GM12872 (cell line): ENCODE data around the gene TUBA4B.

Experiments used
- TF ChIP-seq, protein P1 (sequence below): IDR thresholded peaks from 3 replicates; pipeline ENCODE4 v1.5.1; 2011; ENCODE audit warnings: low read depth, mild to moderate bottlenecking, low read length, moderate library complexity; ENCODE audit not compliant: insufficient read depth

TUBA4B gene

DNA sequence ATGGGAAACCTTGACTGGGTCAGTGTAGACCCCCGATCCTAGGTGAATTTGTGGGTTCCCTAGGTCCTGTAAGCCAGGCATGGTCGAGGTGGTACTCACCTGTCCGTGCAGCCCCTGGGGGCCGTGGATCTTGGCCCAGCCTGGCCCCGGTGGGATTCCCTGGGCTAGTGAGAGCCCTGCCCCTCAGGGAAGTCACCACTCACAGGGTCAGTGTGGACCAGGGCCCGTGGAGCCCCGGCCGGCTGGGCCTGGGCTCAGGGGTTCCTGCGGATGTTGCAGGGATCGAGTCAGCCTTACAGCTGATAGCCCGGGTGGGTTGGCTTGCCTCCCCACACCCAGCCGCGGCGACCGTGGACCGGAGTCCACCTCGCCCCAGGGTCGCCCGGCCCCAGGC, 24.1 kb upstream of the TUBA4B start:
- TF ChIP-seq, protein P1, sequence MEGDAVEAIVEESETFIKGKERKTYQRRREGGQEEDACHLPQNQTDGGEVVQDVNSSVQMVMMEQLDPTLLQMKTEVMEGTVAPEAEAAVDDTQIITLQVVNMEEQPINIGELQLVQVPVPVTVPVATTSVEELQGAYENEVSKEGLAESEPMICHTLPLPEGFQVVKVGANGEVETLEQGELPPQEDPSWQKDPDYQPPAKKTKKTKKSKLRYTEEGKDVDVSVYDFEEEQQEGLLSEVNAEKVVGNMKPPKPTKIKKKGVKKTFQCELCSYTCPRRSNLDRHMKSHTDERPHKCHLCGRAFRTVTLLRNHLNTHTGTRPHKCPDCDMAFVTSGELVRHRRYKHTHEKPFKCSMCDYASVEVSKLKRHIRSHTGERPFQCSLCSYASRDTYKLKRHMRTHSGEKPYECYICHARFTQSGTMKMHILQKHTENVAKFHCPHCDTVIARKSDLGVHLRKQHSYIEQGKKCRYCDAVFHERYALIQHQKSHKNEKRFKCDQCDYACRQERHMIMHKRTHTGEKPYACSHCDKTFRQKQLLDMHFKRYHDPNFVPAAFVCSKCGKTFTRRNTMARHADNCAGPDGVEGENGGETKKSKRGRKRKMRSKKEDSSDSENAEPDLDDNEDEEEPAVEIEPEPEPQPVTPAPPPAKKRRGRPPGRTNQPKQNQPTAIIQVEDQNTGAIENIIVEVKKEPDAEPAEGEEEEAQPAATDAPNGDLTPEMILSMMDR, result no peak

DNA sequence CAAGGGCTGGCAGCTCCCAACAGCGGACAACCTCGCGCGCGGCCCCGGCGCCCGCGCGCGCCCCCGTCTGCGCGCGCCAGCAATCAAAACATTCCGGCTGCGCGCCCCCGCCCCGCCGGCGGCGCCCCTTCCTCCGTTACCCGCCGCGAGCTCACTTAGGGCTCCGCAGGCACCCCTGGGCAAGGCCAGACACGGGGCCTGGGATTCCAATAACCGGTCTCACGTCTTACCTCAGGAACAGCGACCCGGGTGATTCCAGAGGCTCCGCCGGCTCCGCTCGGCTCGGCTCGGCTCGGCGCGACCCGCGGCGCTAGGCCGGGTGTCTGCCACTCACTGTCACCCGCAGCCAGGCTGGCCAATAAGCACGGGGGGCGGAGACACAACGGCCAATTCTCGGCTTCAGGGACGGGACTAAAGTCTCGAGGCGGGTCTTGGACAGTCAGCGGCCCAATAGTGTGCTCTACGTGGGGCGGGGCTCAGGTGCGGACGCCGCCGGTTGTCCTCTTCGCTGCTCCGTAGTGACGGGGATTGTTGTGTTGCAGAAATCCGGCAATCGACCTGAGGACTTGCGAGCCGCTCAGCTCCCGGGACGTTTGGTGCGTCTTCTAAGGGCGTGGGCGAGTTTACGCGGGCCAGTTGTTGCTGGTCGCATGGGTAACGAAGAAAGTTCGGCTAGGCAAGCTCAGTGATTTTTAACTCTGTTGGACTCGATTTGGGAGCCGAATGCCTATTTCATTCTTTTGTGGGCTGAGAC, 23.6 kb upstream of the TUBA4B start, which contains the start of the genes ANKZF1 and ATG9A:
Gene ANKZF1 (plus strand): TSS at position 502 of the 754 bp plus-strand sequence. CDS start 452 bp downstream, outside the sequence.
Gene ATG9A (minus strand): TSS at position 332 of the 754 bp plus-strand sequence. CDS start 1,612 bp downstream, outside the sequence.
- TF ChIP-seq, protein P1, result no peak

DNA sequence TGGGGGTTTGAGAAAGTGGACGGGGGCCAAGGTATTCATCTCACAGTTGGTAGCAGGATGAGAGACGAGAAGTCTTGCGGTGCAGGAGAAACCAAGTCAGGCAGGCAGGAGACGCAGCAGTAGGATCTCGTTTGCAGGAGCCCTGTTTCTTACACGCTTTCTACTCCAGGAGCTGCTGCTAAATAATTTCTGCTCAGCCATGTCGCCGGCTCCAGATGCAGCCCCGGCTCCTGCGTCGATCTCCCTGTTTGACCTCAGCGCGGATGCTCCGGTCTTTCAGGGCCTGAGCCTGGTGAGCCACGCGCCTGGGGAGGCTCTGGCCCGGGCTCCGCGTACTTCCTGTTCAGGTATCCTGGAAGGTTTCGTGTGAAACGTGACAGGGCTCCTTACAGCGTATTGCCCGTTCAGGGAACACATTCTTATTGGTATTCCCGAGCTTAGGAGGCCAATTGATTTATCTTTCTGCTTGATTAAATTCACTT, 22.9 kb upstream of the TUBA4B start:
- TF ChIP-seq, protein P1, result no peak

DNA sequence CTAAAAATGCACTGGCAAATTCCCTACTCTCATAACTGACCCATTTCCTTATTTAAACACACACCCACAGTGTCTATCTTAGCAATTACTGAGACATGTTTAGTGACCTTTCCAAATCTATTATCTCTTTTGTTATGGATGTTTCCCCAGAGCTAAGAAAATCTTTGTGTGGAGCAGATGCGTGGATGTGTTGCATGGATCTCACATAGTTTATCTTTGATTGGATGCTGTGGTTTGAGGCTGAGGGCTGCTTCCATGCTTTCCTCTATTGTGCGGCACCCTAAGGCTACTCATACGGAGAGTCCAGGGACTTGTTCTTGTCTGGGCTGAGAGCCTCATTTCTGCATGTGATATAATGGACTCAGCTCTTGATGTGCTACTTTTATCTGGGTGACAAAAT, 18.7 kb upstream of the TUBA4B start:
- TF ChIP-seq, protein P1, result no peak

DNA sequence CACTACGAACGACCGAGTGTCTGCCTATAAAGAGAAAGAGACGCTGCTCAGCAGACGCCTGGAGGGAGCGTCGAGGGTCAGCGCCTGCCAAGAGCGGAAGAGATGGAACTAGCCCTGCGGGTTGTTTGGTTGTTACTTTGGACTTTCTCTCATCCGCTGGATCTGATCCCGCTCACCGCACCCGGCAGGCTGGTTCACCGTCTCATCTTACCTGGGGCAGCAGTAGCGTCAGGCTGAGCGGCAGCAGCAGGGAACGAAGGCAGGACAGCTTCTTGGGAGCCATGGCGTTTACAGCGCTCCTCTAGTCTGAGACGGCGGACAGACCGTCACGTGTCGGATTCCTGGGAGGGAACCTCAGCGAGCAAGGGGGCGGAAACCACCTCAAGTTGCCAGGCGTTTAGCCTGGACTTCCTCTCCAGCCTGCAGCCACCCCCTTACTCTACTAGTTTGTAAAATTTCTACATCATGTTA, 9.7 kb upstream of the TUBA4B start:
- TF ChIP-seq, protein P1, result no peak

DNA sequence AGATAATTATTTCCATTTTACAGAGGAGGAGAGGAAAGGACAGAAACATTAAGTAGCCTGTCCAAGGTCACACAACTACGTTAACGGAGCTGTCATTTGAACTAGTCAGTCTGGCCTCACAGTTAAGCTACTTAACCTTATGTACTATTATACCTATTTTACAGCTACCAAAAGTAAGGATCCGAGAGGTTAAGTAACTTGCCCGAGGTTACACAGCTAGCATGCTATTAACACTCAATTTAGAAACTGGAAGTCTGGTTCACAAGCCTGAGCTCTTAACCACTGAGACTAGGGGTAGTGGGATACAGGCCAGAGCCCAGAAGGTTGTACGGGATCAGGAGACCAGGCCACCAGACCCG, 8.3 kb upstream of the TUBA4B start:
- TF ChIP-seq, protein P1, result no peak

DNA sequence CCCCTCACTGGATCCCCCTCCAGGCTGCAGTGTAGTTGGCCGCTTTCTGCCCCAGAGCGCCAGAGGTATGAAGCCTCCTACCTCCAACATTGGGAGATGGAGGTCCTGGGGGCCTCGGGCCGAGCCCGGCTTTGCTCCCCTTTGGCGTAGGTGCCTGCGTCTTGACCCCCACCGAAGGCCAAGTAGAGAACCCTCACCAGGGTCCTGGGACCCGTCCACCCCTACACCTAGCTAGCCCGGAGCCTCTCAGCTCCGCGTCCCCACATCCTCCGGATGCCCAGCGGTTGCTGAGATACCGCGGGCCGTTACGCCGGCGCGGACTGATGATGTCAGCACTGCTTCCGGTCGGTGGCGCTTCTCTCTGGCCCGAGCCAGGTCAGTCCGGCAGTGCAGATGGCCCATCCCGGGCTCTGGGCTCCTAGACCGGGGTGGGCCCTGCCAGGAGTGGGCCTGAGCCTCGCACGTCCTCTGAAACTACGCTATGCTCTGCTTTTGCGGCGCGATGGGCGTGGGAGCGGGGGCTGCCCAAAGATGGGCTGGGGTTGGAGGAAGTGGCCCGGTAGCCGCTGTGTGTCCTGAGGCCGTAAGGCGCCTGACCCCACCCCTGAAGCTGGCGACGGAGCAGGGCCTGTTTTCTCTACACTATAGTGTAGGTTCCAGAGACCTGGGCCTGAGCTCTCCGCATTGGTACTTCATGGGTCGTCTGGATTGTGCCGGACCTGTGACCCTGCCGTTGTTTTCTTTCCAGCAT, 7.7 kb upstream of the TUBA4B start, which contains the start of the genes GLB1L and STK16:
Gene GLB1L (minus strand): TSS at position 297 of the 751 bp plus-strand sequence. CDS start 1,871 bp downstream, outside the sequence.
Gene STK16 (plus strand): TSS at position 332 of the 751 bp plus-strand sequence. CDS start 521 bp downstream, outside the sequence.
- TF ChIP-seq, protein P1, result no peak
